Fibroblast of peridontal ligament (primary cell): ENCODE data around the gene SLC9C1.

ENCODE experiments used
- DNase-seq: peaks from one replicate; pipeline ENCODE4 v3.0.0-alpha.2; 2010; ENCODE audit errors: extremely low read depth

The SLC9C1 gene

GRCh38 chr3:112111785-112112402 lies 182.1 kb downstream of the SLC9C1 start:
- peak; percentile 63 for DNase-seq

GRCh38 chr3:112109322-112109721 lies 184.7 kb downstream of the SLC9C1 start:
- no peak for DNase-seq

- no peak for DNase-seq
Measured at GRCh38 chr3:112104774-112105173, 189.2 kb downstream of the SLC9C1 start.

GRCh38 chr3:112101916-112102315 lies 192.1 kb downstream of the SLC9C1 start:
- peak; percentile 14 for DNase-seq

- DNase-seq, result peak; percentile 99
Measured at GRCh38 chr3:112097378-112097777, 196.6 kb downstream of the SLC9C1 start.

- DNase-seq, result no peak
Measured at GRCh38 chr3:112096176-112096575, 197.8 kb downstream of the SLC9C1 start.

- DNase-seq, result no peak
Measured at GRCh38 chr3:112095731-112096130, 198.3 kb downstream of the SLC9C1 start.

GRCh38 chr3:112093180-112093522 lies 200.9 kb downstream of the SLC9C1 start:
- DNase-seq, result no peak

GRCh38 chr3:112092496-112093179 lies 201.4 kb downstream of the SLC9C1 start:
- peak; percentile 71 for DNase-seq

- no peak for DNase-seq
Measured at GRCh38 chr3:112090887-112091586, 203.0 kb downstream of the SLC9C1 start.
